Globus pallidus (tissue), 1 donor: ENCODE measurements around the gene SMYD1.
A peak's percentile ranks its signal among the peaks of the same experiment; 100 is the strongest.

ENCODE experiments used
- DNase-seq: peaks from one replicate; pipeline ENCODE4 v3.0.0-alpha.2; 2015; ENCODE audit warnings: low spot score

SMYD1 gene

DNA sequence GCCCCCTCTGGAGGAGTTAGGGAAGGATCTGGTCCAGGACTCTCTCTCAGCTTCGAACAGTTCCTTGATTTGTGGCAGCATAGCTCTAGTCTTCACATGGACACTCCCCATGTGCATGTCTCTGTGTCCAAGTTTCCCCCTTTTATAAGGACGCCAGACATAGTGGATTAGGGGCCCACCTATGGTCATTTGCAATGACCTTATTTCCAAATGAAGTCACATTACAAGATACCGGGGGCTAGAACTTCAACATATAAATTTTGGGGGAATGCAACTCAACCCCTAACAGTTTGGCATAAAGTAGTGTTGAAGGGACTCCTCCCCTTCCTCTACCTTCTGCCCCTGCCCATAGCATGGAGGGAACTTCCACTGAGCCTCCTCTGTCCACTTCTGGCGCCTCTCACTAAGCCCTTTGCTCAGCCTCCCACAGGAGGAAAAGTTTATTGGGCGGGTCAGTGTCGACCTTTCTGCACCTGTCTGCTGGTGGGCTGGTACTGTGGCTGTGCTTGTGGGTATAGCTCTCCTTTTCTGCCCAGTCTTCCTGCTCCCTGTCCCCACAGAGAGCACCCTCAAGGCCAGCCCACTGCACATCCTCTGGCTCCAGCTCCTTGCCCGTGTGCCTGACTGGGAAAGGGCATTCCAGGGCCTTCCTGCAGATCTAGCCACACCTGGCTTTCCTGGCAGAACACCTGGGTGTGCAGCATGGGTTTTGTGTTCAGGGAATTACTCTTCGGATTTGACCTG lies 54.7 kb downstream of the SMYD1 start:
- DNase-seq, result no peak

DNA sequence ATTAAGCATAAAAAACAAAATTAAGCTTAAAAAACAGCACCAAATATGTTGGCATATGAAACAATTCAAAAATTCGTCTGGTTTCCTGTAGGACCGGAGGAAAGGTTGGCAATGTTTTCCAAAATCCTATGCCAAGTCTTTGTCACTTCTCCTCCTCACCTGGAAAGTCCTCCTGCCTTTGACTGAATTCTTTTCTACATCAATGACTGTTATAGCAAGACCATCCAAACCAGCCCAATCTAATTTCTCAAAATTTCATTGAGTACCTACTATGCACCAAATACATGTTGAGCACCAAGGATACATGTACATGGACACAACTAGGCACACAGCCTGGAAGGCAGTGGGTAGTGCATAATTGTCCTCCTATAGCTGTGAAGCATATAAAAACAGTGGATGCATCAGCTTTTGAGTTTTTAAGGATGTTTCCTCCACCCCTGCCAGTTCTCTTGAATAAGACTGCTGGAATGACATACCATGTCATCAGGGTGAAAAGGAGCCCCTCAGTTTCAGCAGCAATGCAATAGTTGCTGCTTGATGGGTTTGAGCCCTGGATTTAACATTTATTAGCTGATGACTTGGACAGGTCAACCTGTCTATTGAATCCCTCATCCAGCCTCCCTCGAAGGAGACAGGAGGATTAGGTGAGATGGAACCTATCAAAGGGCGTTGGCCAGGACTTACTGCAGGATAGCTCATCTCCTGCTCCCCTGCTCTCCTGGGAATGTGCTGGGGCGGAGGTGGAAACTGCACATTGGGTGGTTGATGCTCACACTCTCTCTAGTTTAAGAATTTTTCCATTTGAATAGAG lies 55.7 kb downstream of the SMYD1 start:
- no peak for DNase-seq

DNA sequence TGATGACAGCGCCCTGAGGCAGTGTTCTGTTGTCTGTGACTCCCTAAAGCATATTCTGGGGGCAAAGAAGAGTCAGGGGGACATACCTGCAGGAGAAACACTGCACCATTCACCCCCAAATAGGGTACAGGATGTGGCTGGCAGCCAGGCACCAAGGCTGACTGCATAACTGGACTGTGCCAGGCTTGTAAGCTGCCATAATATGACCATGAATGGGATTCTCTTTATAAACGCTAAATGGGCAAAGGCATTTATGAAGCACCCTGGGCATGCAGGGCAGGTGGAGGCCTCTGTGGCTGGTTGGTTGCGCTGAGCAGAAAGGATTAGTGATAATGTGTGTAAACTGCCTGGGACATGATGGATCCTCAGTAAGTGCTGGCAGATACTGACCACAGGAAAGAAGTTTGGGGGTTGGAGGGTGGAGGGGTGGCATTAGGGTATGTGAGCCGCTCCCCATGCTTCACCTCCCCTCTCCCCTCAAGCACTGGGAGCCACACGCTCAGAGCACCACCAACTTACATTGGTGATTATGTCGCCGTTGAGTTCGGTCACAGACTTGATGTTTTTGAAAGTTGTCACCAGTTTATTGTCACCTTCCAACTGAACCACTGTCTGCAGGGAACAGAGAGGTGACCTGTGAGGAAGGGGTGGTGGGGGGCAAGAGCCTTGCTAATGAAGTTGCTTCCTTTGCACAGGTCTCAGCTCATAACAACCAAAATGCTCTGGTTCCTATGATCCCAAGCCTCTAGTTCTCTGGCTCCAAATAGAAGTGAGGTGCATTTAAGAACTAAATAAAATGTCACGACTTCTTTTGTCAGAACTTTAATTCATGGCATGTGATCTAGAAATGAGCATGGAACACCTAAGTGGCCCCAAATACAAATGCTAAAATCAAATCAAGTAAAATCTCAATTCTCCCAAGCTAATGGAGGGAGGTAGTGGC lies 56.6 kb downstream of the SMYD1 start:
- no peak for DNase-seq

DNA sequence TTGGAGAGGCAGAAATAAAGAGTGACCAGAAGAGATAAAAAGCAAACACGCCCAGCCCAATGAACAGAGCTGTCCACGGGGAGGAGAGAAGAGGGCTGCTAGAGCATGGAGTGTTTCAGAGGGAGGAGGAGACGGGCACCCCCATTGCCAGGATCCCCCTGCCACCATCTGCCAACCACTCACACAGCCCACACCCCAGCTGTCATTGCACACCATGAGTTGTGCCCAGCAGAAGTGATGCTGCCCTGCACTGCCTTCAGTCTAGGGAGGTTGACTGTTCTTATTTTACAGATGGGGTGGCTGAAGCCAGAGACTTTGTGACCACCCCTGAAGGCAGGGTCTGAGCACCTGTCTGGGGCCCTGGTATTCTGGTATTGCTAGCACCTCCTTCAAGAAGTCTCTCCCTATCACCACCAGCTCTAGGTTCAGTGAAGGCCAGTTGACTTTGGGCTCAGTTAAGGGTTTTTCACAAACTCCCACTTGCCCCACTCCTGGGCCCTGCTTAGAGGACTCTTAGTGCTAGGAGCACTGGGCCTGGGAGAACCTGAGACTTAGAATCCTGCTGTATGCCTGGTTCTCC lies 57.8 kb downstream of the SMYD1 start:
- no peak for DNase-seq

DNA sequence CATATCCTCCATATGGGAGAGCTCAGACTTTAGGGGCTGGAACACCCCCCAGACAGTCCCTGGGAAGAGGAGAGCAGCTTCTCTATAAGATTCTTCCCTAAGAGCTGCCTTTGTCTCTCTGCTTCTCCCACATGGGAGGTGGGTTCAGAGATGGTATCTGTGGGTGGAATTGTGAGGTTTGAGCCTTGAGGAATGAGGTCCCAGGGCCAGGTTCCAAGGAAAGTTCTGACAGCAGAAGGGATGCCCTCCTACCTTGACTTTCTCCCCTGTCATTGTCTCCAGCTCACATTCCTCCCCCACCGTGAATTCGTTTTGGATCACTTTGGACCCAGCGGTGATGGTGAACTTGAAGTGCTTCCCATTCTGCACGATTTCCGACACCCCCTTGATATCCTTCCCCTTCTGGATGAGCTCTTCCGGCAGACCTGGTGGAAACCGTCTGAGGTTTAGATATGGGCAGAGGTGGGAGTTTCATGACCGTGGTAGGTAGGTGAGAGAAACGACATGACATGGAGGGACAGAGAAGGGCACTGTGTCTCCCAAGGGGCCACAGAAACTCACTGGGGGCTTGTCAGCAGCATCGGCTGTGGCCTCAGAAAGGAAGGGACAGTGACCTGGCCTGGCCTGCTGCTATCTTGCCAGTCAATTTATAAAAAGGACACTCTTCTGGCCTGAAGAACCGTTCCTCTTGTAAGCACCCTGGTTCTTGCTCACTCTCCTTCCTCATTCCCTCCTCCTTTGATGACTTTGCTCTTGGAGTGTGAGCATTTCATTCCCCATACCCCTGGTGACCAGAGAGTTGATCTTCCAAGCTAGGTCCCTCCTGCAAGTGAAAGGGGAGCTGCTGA lies 58.5 kb downstream of the SMYD1 start:
- DNase-seq, result no peak

DNA sequence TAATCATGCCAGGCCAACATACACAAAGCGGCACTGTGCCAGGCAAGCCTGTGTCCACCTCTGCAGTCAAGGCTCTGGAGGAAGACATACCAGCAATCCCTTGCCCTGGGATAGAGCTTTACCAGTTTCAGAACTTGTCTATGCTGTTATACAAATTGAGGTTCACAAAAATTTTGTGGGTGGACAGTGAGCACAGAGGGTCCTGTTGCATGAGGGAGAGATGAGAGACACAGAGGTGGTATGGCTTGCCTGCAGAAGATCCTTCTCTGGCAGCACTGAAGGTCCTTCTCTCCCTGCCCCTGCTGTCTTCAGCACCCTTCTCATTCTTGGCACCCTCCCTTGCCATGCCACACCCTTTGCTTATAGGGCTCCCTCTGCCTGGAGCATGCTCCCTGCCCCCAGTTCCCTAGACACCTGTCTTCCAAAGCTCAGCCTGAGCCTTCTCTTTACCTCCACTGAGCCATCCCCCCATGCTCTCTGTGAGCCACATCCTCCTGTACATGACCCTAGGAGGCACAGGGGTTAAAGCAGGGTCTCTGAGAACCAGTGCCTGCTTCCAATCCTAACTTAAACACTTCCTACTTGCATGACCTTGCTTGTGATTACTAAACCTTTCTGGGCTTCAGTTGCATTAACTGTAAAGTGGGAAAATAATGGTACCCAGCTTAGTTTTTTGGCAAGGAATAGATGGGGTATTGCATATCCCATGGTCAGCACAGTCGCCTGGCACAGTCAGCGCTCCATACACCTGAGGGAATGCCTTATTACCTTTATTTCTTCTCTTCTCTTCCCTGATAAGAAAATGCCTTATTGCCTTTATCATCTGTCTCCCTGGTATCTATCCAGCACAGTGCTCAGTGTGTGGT lies 59.4 kb downstream of the SMYD1 start:
- no peak for DNase-seq

DNA sequence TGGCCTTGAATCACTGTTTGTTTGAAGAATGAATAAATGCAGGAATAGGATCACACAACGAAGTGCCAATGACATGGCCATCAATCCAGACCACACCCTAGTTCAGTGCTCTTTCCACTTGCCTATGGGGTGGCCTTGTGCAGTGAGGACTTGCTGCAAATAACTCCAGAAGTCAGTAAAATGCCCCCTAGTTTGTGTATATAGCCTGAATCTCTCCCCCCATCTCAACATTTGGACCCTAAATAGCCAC lies 59.9 kb downstream of the SMYD1 start:
- DNase-seq, result no peak

DNA sequence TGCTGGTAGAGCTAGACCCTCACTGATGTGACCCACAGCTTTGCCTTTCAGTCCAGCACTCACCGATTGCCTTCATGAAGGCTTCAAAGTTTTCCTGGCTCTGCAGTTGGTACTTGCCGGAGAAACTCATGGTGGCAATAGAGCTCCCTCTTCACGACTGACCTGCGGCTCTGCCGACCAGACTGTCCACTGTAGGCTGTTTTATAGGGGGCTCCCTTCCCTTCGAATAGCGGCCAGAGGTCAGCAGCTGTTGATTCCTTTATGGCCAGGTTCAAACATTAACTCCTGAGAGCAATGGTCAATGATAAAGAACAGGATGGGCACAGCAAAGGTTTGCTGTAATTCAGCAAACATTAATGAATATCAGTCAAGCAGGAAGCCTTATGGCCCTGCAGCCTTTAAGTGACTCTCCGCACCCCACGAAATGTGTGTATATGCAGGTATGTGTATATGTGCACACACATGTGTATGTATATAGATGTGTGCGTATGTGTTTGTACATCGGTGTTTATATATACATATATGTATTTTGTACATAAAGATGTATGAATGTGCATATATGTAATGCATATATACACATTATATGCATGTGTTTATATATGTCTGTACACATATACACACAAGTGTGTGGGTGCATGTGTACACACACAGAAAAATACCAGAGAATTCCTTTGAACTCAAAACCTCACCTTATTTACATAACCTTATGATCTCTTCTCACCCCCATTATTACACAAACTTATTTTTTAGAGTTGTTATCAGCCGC lies 60.4 kb downstream of the SMYD1 start, which contains the start of gene FABP1:
Gene FABP1 (minus strand): TSS at position 175 of the 766 bp plus-strand sequence. CDS start 45 bp downstream, at position 130.
- no peak for DNase-seq

DNA sequence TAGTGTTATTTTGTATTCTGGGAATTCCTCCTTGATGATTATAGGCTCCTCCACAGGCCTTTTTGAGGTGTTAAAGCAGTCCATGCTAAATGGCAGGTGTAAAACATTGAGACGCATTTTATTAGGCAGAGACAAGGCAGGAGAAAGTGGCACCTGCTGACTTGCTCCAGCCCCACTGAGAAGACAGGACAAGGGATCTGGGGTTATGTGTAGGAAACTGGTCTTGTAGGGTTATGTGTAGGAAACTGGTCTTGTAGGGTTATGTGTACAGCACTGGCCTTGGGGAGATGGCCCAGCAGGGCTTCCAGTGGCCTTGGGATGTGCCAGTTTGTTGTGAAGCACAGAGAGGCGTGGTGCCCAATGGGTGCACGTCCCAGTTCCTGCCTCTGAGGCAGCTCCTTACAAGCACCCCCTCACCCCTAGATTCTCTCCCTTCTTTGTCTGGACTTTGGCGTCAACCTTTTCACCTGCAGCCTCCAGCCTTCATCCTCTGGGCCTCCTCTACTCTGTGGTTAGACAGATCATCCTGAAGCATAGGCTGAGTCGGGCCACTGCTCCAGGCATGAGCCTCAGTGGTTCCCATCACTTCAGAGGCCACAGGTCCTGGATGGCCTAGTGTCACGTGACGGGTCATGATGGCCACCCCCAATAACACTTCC lies 61.2 kb downstream of the SMYD1 start:
- no peak for DNase-seq

DNA sequence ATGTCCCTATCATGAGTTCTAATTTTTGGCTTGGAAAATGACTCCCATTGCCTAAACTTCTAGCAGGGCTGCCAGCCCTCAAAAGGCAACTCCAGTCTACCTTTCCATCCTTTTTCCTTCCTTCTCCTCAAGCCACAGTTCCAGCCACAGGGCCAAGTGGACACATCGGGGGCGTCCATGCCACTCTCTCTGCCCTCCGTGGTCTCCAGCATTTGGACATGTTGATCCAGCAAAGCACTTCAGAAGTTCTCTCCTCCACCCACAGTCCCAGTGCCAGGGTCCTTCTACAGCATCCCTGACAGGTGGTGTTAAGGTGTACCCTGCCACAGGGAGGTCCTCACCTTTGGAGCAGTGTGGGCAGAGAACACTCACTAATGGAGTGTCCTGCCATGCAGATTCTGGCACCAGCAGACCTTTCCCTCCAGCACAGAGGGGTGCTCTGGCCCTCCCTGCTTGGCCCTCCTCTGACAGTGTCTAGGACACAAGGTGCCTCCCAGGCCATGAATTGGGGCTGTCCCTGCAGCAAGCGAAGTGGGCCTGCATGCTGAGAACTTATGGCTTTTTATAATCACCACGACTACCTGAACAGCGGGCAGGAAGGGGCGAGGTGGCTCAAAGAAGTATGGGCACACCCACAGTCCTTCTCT lies 61.8 kb downstream of the SMYD1 start:
- DNase-seq, result no peak

DNA sequence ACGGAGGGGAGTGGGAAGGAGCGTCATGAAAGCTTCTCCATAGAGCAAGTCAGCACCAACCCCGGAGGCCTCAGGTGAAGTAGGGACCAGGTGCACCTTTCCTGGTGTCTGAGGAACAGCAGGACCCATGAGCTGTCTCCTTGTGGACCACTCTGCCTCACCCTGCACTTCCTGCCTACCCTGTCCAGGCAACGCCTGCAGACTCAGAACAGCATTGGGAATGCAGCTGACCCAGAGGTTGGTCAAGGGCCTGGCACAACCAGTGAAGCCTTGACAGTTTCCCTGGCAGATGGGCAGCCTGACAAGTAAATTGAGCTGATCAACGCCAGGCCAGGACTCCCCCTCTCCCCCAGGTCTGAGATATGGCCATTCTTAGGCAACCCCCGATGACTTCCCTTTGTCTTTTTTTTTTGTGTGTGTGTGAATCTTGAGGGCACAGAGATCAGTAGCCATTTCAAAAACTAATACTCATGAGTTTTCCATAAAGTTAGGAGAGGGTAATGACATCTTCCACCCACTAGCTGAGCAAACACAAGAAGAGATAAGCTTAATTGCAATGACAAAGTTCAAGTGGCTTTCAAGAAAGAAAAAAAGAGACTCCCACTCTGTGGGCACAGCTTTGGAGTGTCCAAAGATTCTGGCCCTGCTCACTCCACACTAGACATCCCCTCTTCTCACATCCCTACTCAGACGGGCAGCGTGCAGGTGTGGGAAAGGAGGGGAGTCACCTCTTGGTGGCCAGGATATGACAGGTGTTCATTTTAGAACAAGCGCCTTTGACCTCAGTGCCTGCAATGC lies 63.8 kb downstream of the SMYD1 start:
- no peak for DNase-seq

DNA sequence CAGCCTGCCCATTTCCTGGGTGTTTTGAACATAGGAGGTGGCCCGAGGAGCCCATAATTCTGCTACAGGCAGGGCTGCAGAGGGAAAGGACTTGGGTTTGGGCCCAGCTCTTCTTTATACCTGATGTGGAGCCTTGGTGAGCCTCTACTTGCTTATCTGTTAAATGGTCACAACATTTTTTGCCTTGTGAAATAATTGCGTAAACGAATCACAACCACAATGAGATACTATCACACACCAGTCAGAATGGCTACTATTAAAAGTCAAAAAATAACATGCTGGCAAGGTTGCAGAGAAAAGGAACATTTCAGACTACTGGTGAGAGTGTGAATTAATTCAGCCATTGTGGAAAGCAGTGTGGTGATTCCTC lies 64.4 kb downstream of the SMYD1 start:
- no peak for DNase-seq

DNA sequence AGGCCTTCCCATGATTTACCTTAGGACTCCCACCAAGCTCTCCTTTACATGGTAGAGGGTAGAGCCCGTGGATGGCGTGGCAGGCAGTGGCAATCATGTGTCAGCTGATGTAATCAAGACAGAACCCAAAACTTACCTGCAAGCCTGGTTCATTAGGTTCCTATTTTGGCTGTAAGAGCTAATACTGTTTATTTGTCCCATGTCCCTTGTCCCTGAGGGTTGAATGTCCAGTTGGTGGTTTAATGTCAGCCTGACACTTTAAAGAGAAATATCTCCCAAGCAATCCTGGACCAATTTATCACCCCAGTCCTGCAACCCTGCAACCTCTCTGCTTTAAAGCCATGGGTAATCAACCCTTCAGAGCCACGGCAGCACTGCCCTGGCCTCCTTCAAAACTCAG lies 66.2 kb downstream of the SMYD1 start:
- no peak for DNase-seq

DNA sequence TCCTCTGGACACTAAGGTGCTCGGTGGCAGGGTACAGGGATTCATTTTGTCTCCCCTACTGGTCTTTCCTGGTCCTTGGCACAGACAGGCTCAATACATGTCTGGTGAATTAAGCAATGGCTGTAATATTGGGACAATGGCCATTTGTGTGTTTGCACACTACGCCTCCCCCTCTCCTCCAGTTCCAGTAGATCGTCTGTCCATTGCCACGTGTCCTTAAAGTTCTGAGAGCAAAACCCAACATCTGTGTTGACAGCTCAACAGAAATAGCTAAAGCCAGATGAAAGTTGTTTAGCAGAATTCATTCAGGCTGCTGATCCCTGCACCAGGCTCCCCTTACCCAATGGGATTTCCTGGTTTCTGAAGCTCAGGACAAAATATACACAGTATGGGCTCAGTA lies 69.2 kb downstream of the SMYD1 start:
- DNase-seq, result peak; percentile 86

DNA sequence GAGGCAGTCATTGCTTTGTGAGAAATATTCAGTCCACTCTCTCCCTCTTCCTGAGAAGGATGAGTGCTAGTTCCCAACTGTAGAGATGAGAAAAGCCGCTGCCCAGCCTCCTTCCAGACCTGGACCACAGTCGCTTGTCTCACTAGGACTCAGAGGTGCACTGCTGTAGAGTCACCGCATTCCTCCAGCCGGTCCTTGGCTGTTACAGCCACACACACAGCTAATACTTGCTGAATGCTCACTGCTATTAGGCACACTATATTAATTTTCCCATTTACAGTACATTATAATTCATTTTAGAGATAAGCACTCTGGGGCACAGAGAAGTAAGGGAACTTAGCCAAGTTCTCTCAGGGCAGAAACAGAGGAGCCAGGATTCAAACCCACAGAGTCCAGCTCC lies 70.2 kb downstream of the SMYD1 start:
- DNase-seq, result no peak

DNA sequence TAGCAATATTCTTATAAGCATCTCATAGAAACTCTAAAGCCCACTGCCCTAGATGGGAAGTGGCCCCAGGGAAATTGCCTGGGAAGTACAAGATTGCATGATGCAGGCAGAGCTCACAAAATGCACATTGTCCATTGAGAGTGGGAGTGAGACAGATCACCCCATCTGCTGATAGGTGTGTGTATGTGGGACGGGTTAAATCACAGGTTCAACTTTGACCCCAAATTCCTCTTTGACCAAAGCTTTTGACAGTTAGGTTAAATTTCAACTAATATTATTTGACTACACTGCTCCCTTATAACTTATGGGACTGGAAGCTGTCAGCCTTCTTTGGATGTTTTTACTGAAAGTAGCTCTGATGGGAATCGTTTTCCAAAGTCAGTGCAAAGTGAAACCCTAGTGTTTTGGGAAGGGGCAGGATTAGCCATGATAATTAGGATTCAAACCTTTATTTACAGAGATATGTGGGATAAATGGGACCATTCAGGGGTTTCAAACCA lies 71.6 kb downstream of the SMYD1 start:
- no peak for DNase-seq

DNA sequence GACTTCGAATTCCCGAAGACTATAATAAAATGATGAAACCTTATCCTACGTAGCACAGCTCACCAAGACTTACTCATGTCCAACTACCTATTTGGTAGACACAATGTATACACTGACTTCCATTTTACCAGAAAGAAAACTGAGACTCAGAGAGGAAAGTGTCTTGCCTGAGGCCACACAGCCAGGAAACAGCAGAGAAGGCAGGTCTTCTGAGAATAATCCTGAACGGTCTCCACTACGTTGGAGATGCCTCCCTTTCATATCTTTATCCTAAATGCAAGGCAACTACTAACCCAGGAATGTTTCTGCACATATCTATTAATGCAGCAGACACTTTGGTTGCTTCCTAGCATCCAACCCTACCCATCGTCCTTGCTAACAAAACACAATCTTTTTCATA lies 72.2 kb downstream of the SMYD1 start:
- DNase-seq, result no peak

DNA sequence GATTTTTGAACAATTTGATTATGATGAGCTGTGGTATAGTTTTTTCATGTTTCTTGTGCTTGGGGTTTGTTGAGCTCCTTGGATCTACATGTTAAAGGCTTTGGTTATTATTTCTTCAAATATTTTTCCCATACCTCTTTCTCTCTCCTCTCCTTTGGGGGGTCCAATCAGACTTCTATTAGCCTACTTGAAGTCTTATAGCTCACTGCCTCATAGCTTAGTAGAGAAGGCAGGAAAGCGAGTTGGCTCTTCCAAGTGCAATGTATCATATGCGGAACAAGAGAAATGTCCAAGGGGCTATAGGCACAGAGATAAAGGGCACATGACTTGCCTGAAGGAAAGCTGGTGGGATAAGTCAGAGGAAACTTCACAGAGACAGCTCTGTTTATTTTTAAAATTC lies 74.3 kb downstream of the SMYD1 start:
- no peak for DNase-seq
